IPS DF 6.9 (cell line): ENCODE data around the gene RGS6.

ENCODE experiments used
- DNase-seq: peaks from one replicate; pipeline ENCODE4 v3.0.0-alpha.2; 2013; ENCODE audit warnings: low read depth, low spot score
- H3K27ac ChIP-seq: one replicate; pipeline ENCODE4 v1.5.1; 2013; ENCODE audit warnings: low read length, control low read depth
- H3K27me3 ChIP-seq: 2 replicates; pipeline ENCODE4 v1.6.1; 2013; ENCODE audit warnings: mild to moderate bottlenecking, low read length; ENCODE audit not compliant: control insufficient read depth, insufficient read depth
- H3K36me3 ChIP-seq: 2 replicates; pipeline ENCODE4 v1.6.1; 2013; ENCODE audit warnings: low read length; ENCODE audit not compliant: control insufficient read depth, insufficient read depth
- H3K4me1 ChIP-seq: 2 replicates; pipeline ENCODE4 v1.6.1; 2013; ENCODE audit warnings: low read length; ENCODE audit not compliant: control insufficient read depth, insufficient read depth
- H3K4me3 ChIP-seq: 2 replicates; pipeline ENCODE4 v1.5.1; 2013; ENCODE audit warnings: mild to moderate bottlenecking, low read length
- H3K9me3 ChIP-seq: 2 replicates; pipeline ENCODE4 v1.6.1; 2013; ENCODE audit warnings: low read length, inconsistent platforms; ENCODE audit not compliant: control insufficient read depth, insufficient read depth
- WGBS: extraction: QIAGEN DNeasy Blood & Tissue Kit; methylation state at CpG from one replicate; pipeline ENCODE4 v1.1.7; 2013; ENCODE audit warnings: mixed read lengths, missing lambda C conversion rate; ENCODE audit not compliant: insufficient read length, insufficient coverage; 5-methylcytosine and 5-hydroxymethylcytosine counted together

RGS6 gene

DNA sequence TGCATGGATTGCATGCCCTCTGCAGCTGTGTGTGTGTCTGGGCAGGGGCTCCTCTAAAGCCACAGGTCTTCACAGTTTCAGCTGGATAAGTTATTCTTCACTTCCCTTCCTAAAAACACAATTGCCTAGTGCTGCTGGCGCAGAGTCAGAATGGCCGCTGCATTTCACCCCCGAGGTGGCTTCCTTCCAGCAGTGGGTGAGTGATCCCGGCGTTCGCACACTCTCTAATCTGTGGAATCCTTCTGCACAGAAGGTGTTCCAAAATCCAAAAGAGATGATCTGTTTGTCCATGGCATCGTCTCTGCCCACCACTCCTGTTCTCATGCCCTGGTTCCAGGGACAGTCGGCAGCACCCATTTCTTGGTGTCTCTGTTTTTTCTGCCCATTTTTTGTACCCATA, 620.9 kb downstream of the RGS6 start:
- WGBS = no CpG with 5 or more reads among the region's 8 CpGs
- H3K4me1 ChIP-seq = 0 out of 2 replicates have a peak, but pooled peaks cover 1% of the 10 kb centered on the region
- H3K36me3 ChIP-seq = no peaks in the 10 kb centered on the region
- DNase-seq = no peak
- no peaks in the 10 kb centered on the region for H3K9me3 ChIP-seq
- H3K27me3 ChIP-seq = no peaks in the 10 kb centered on the region
- no peak overlapping the region for H3K4me3 ChIP-seq
- no peak overlapping the region for H3K27ac ChIP-seq

DNA sequence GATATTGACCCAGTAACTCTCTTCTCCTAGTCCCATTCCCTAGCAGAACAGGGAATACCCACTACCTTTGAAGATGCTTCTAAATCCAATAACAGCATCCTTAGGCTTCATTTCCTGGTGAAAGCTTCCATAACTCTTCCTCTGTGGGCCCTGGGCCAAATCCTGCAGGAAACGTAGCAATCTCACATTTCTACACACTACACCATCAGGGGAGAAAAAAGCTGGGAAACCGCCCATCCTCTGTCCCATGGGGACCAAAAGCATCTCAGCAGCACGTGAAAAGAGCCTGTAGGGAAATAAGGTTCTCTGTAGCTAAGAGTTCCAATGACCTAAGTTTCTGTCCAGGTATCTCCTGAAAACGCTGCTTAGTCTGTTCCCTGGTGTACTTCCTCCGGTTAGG, 621.4 kb downstream of the RGS6 start:
- Histone ChIP-seq H3K9me3 (no peaks in the 10 kb centered on the region), H3K36me3 (no peaks in the 10 kb centered on the region), H3K4me1 (peaks cover 2% of the 10 kb centered on the region; the same call in 1 of the 2 replicates), H3K4me3 (no peak overlapping the region), H3K27me3 (no peaks in the 10 kb centered on the region), H3K27ac (no peak overlapping the region)
- no CpG with 5 or more reads among the region's 5 CpGs for WGBS
- no peak for DNase-seq

DNA sequence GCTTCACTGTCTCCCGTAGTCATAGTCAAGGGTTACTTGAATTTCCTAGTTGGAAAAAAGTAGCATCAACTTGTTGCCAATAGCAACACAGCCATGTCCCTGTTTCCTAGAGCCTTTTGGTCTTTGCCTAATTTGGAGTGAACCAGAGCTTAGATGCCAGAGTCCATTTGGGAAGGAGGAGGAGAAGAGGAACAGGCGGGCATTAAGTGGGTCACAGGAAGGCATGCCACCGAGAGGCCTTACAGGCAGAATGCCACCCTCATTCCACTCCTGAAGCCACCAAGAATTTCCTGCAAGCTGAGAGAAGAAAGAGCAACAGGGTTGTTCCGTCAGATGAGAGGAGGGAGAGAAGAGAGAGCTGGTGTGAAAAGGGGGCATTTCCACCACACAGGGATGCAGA, 622.2 kb downstream of the RGS6 start:
- Histone ChIP-seq H3K36me3 (no peaks in the 10 kb centered on the region), H3K27ac (no peak overlapping the region), H3K4me3 (no peak overlapping the region), H3K27me3 (no peaks in the 10 kb centered on the region), H3K9me3 (no peaks in the 10 kb centered on the region), H3K4me1 (peaks cover 6% of the 10 kb centered on the region)
- no peak for DNase-seq
- WGBS = no CpG with 5 or more reads among the region's 4 CpGs

DNA sequence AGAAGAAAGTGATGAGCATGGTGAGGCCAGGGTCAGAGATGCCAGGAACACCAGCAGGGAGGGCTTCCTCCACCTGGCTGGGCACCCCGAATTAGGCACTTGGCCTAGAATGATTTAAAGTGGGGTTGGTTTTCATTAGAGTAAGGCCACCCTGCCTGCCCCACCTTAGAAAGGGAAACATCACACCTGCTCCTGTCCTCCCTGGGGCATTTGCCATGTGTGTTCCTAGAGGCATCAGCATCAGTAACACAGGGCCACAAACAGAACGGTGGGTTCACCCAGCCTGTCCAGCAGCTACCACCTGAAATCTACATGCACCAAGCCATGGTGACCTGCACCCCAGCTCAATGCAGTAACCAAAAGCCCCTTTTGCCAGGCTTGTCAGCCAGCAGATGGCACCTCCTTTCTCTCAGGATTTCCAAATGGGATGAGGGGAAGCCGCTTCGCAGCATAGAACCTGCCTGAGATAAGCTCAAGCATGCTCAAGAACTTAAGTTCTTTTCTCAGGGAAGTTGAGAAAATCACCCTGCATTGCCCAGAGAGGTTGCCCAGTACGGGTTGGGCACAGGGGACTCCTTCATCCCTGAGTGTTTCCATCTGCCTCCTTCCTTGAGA, 622.9 kb downstream of the RGS6 start:
- peaks cover 6% of the 10 kb centered on the region for H3K4me1 ChIP-seq
- WGBS = no CpG with 5 or more reads among the region's 5 CpGs
- no peak overlapping the region for H3K27ac ChIP-seq
- DNase-seq = no peak
- H3K4me3 ChIP-seq = no peak overlapping the region
- no peaks in the 10 kb centered on the region for H3K27me3 ChIP-seq
- H3K9me3 ChIP-seq = no peaks in the 10 kb centered on the region
- H3K36me3 ChIP-seq = no peaks in the 10 kb centered on the region

DNA sequence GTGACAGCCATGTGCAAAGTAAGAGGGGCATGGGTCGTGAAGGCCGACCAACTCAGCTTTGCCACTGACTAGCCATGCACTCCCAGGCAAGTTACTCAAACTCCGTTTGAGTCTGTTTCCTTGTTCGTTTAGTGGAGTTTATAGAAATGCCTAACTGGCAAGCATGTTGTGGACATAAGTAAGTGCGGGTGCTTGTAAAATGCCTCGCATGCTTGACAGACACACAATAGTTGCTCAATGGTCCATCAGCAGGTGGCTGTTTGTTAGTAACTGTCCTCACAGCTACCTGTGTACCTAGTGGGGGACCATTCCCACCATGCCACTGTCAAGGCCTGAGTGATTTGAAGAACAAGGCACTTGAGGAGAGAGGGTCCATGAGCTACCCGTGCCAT, 623.4 kb downstream of the RGS6 start:
- DNase-seq = no peak
- Histone ChIP-seq H3K27me3 (no peaks in the 10 kb centered on the region), H3K27ac (no peak overlapping the region), H3K36me3 (no peaks in the 10 kb centered on the region), H3K4me1 (peaks cover 6% of the 10 kb centered on the region), H3K4me3 (no peak overlapping the region), H3K9me3 (no peaks in the 10 kb centered on the region)
- no CpG with 5 or more reads among the region's 7 CpGs for WGBS

DNA sequence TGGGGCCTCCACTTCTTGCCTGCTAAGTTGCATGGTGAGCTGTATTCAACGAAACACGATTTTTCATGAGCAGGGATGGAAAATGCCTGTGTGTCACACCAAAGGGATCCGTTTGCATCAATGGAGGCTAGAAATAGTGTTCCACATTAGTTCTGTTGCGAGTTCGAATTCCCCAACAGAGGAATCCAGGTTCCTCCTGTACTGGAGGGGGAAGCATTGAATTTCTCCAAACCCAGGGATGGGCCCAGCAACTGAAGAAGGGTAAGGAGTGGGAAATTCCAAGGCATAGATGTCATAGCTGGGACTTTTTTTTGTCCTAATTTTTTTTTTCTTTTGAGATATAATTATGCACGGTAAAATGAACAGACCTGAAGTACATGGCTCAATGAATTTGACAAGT, 625.4 kb downstream of the RGS6 start:
- DNase-seq = no peak
- Histone ChIP-seq H3K4me1 (peaks cover 6% of the 10 kb centered on the region), H3K36me3 (no peaks in the 10 kb centered on the region), H3K27ac (no peak overlapping the region), H3K9me3 (no peaks in the 10 kb centered on the region), H3K4me3 (no peak overlapping the region), H3K27me3 (no peaks in the 10 kb centered on the region)
- WGBS = no CpG with 5 or more reads among the region's 6 CpGs

DNA sequence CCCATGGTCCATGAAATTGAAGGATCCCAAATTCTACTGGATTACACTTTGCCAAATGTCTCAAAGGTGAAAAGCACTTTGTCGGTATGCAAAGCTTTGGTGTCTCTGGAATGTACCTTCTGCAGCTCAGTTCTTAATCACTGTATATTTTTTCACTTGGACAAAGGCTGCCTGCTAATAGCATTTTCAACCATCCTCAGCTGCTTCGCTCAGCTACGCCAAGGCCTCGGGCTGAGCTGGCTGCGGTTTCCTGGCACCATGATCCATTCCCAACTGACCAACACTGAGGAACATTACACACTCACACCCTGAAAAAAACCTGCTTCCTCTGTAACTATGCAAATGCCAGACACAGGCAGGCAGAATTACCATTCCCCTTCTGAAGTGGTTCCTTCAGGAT, 626.5 kb downstream of the RGS6 start:
- DNase-seq = no peak
- no CpG with 5 or more reads among the region's 5 CpGs for WGBS
- Histone ChIP-seq H3K36me3 (no peaks in the 10 kb centered on the region), H3K27ac (no peak overlapping the region), H3K4me3 (no peak overlapping the region), H3K4me1 (peaks cover 6% of the 10 kb centered on the region), H3K27me3 (no peaks in the 10 kb centered on the region), H3K9me3 (no peaks in the 10 kb centered on the region)

DNA sequence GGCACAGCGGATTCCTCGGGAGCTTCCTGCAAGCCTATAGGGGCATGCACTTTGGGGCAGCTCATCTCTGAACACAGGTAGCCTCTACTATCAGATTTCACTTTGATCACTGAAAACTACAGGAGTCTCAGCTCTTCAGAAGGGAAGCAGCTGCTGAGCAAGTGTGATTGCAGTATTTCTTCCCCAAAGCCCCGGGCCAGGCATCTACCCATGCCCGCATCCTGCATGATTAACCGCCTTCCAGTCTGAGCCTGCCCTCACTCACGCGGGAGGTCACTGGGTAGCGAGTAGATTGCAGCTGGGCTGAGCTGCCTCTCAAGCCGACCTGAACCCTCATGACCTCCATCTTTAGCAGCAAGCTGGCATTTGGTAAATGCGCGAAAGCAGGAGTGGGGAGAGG, 627.0 kb downstream of the RGS6 start:
- H3K27ac ChIP-seq = no peak overlapping the region
- no peaks in the 10 kb centered on the region for H3K27me3 ChIP-seq
- H3K36me3 ChIP-seq = no peaks in the 10 kb centered on the region
- WGBS = no CpG with 5 or more reads among the region's 11 CpGs
- DNase-seq = no peak
- H3K4me1 ChIP-seq = peaks cover 5% of the 10 kb centered on the region
- no peaks in the 10 kb centered on the region for H3K9me3 ChIP-seq
- no peak overlapping the region for H3K4me3 ChIP-seq

DNA sequence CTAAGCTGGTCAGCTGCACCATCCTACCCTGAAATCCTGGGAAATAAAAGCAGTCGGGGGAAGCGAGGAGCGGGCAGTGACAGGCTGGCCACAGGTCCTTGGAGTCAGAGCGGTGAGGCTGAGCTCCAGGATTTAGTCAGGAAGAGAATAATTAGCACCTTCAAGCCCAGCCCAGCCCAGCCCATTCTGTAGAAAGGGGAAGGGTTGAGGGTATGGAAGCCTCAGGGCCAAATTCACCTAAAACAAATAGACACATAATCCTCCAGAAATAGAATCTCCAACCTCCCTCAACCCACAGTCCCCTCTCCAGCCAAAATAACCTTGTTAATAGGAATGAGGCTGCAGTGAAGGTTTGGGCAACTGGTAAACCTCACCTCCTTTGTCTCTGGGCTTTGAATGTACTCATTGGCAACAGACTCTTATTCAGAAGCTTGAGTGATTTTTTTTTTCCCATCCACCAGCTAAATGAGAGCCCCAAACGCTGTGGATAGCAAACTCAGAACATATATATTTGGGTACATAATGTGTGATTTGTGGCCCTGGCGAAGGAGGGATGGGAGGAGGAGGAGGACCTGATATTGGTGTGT, 627.5 kb downstream of the RGS6 start:
- H3K4me1 ChIP-seq = peaks cover 5% of the 10 kb centered on the region
- H3K27ac ChIP-seq = no peak overlapping the region
- H3K27me3 ChIP-seq = no peaks in the 10 kb centered on the region
- H3K9me3 ChIP-seq = no peaks in the 10 kb centered on the region
- no peak overlapping the region for H3K4me3 ChIP-seq
- no peak for DNase-seq
- WGBS = no CpG with 5 or more reads among the region's 6 CpGs
- H3K36me3 ChIP-seq = no peaks in the 10 kb centered on the region

DNA sequence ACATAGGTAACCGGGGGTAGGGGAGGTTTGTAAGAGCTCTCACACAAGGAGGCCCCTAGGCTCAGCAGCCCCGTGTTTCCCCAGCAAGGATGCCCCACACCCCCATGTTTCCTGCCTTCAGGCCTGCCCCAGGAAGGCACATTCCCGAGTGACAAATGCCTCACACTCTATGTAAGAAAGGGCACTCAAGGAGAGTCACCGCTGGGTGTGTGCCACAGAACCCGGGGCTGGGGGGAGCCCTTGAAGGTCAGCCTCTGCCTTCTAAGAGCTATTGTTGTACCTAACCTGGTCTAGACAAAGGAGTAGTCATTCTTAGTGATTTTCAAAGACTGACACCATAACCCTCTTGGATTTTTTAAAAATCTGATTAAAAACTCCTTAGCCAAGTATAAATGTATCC, 628.1 kb downstream of the RGS6 start:
- no peak overlapping the region for H3K4me3 ChIP-seq
- WGBS = no CpG with 5 or more reads among the region's 5 CpGs
- DNase-seq = no peak

DNA sequence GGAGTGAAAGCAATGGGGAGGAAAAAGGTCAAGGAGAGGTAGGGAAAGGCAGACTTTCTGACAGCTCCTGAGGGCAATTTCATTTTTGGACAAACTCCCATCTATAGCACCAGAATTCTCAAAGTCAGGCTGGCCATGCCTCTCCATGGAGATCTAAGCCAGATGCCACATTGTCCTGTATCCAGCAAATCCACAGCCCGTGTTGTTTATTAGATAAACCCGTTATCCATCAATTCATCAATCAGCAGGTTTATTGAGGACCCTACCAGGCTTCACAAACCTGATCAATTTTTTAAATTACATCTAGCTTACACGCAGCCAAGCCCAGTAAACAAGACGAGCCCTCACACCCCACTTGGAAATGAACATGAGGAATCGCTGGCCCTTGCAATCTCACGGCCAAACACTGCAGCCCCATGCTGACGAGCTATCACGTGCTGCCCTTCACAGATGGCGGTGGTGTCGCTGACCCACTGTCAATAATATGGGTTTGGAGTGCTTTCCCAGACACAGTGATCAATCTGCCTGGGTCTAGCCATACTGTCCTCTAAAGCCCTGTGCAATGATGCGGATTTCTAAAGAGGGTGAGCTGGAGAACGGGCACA, 628.8 kb downstream of the RGS6 start:
- Histone ChIP-seq H3K4me3 (no peak overlapping the region), H3K27ac (no peak overlapping the region), H3K4me1 (peaks cover 5% of the 10 kb centered on the region), H3K27me3 (no peaks in the 10 kb centered on the region), H3K9me3 (no peaks in the 10 kb centered on the region), H3K36me3 (no peaks in the 10 kb centered on the region)
- no peak for DNase-seq
- no CpG with 5 or more reads among the region's 12 CpGs for WGBS

More for the DNA sequence above, 628.1 kb downstream of the RGS6 start:
- H3K36me3 ChIP-seq = no peaks in the 10 kb centered on the region
- no peak overlapping the region for H3K27ac ChIP-seq
- no peaks in the 10 kb centered on the region for H3K9me3 ChIP-seq
- no peaks in the 10 kb centered on the region for H3K27me3 ChIP-seq
- peaks cover 5% of the 10 kb centered on the region for H3K4me1 ChIP-seq
